GM06990 (cell line): ENCODE data around the gene CDKN2C.

Experiments used
- DNase-seq: peaks from one replicate; pipeline ENCODE4 v3.0.0-alpha.2; 2011; ENCODE audit not compliant: insufficient read length; ENCODE audit errors: extremely low read depth
- H3K27me3 ChIP-seq: replicated peaks from 2 replicates; pipeline ENCODE4 v1.6.0; 2011; ENCODE audit warnings: low read length; ENCODE audit not compliant: control insufficient read depth, insufficient read depth
- H3K36me3 ChIP-seq: 2 replicates; pipeline ENCODE4 v1.5.1; 2011; ENCODE audit warnings: low read length; ENCODE audit not compliant: control insufficient read depth, insufficient read depth
- H3K4me3 ChIP-seq: replicated peaks from 2 replicates; pipeline ENCODE4 v1.5.1; 2011; ENCODE audit warnings: low read depth, mild to moderate bottlenecking, control low read depth, low read length
- CTCF ChIP-seq: IDR thresholded peaks from 2 replicates; pipeline ENCODE4 v1.5.1; 2011; ENCODE audit warnings: low read length, control low read depth, mild to moderate bottlenecking, inconsistent platforms; ENCODE audit not compliant: insufficient read depth, poor library complexity, severe bottlenecking

Gene CDKN2C

DNA sequence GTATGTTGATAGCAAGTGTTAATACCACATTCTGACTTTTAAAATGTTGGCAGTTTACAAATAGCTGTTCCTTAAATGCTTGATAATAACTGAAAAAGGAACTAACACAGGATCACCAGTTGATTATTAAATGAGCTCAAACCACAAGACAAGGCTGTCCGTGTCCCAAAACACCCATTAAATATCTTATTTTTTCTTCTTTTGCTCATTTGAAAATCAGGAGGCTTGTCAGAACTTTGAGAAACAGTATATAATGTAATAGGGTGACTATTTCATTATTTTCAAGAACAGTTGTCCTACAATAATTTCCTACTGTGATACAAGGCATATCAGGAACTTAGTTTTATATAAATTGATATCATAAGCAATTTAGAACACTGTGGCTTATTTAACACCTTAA, 2.7 kb downstream of the CDKN2C start:
- H3K4me3 ChIP-seq: peak overlapping the region; percentile 16; the same call in 1 of the 2 replicates
- DNase-seq: no peak
- H3K27me3 ChIP-seq: no peaks in the 10 kb centered on the region

GRCh38 chr1:50973255-50973654, 3.2 kb downstream of the CDKN2C start:
- no peak for DNase-seq
- no peaks in the 10 kb centered on the region; the same call in 1 of the 2 replicates for H3K36me3 ChIP-seq
- no peaks in the 10 kb centered on the region for H3K27me3 ChIP-seq
- no peak overlapping the region for H3K4me3 ChIP-seq
- no peak for TF ChIP-seq CTCF

More for the DNA sequence above, 2.7 kb downstream of the CDKN2C start:
- no peaks in the 10 kb centered on the region; the same call in 1 of the 2 replicates for H3K36me3 ChIP-seq
- TF ChIP-seq CTCF: no peak

DNA sequence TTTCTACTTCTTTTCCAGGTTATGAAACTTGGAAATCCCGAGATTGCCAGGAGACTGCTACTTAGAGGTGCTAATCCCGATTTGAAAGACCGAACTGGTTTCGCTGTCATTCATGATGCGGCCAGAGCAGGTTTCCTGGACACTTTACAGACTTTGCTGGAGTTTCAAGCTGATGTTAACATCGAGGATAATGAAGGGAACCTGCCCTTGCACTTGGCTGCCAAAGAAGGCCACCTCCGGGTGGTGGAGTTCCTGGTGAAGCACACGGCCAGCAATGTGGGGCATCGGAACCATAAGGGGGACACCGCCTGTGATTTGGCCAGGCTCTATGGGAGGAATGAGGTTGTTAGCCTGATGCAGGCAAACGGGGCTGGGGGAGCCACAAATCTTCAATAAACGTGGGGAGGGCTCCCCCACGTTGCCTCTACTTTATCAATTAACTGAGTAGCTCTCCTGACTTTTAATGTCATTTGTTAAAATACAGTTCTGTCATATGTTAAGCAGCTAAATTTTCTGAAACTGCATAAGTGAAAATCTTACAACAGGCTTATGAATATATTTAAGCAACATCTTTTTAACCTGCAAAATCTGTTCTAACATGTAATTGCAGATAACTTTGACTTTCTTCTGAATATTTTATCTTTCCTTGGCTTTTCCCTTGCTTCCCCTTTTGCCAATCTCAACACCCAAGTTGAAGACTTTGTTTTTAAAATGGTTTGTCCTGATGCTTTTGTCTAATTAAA, 4.0 kb downstream of the CDKN2C start:
- Histone ChIP-seq H3K27me3 (no peaks in the 10 kb centered on the region), H3K36me3 (no peaks in the 10 kb centered on the region; the same call in 1 of the 2 replicates), H3K4me3 (no peak overlapping the region)
- TF ChIP-seq CTCF: no peak
- DNase-seq: no peak

GRCh38 chr1:50974618-50974935, 4.5 kb downstream of the CDKN2C start:
- no peak for TF ChIP-seq CTCF
- no peak for DNase-seq
- no peak overlapping the region for H3K4me3 ChIP-seq

GRCh38 chr1:50975436-50975835, 5.4 kb downstream of the CDKN2C start:
- Histone ChIP-seq H3K27me3 (no peaks in the 10 kb centered on the region), H3K4me3 (no peak overlapping the region), H3K36me3 (no peaks in the 10 kb centered on the region; the same call in 1 of the 2 replicates)
- DNase-seq: no peak
- TF ChIP-seq CTCF: no peak

More at GRCh38 chr1:50974618-50974935, 4.5 kb downstream of the CDKN2C start:
- Histone ChIP-seq H3K27me3 (no peaks in the 10 kb centered on the region), H3K36me3 (no peaks in the 10 kb centered on the region; the same call in 1 of the 2 replicates)
